HG03175 (cell line): ENCODE measurements around the gene ZNF267.
A peak's percentile ranks its signal among the peaks of the same experiment; 100 is the strongest.
"Not testable (repeated sequence)": the region's sequence is repeated elsewhere in the genome, so short reads cannot be mapped to it uniquely, and the experiment has no call there.

Source experiments
- ATAC-seq: cut with Tn5 transposase; IDR thresholded peaks from one replicate; pipeline ENCODE4 v1.9.1; 2021; ENCODE audit warnings: mild to moderate bottlenecking, moderate library complexity; ENCODE audit not compliant: unreplicated experiment

The ZNF267 gene

GRCh38 chr16:31877876-31878642 is 4.5 kb downstream of the ZNF267 start:
- ATAC-seq, result no peak

- ATAC-seq, result no peak
Measured at GRCh38 chr16:31879937-31880321, 6.3 kb downstream of the ZNF267 start.

GRCh38 chr16:31880322-31880979 is 6.8 kb downstream of the ZNF267 start:
- peak; percentile 46 for ATAC-seq

GRCh38 chr16:31886227-31886626 is 12.6 kb downstream of the ZNF267 start:
- no peak for ATAC-seq

- no peak for ATAC-seq
Measured at GRCh38 chr16:31888735-31889134, 15.1 kb downstream of the ZNF267 start.

GRCh38 chr16:31892111-31892510 is 18.5 kb downstream of the ZNF267 start:
- ATAC-seq, result not testable (repeated sequence)

GRCh38 chr16:31893824-31894223 is 20.2 kb downstream of the ZNF267 start:
- ATAC-seq, result no peak

GRCh38 chr16:31897283-31897682 is 23.7 kb downstream of the ZNF267 start:
- no peak for ATAC-seq

- no peak for ATAC-seq
Measured at GRCh38 chr16:31899505-31899904, 25.9 kb downstream of the ZNF267 start.

GRCh38 chr16:31904571-31904970 is 31.0 kb downstream of the ZNF267 start:
- ATAC-seq, result not testable (repeated sequence)

GRCh38 chr16:31913668-31914067 is 40.1 kb downstream of the ZNF267 start:
- ATAC-seq, result no peak

GRCh38 chr16:31916056-31916488 is 42.5 kb downstream of the ZNF267 start:
- no peak for ATAC-seq

- ATAC-seq, result no peak
Measured at GRCh38 chr16:31920373-31920772, 46.8 kb downstream of the ZNF267 start.

- ATAC-seq, result not testable (repeated sequence)
Measured at GRCh38 chr16:31951806-31952205, 78.2 kb downstream of the ZNF267 start.

GRCh38 chr16:31952206-31952605 is 78.6 kb downstream of the ZNF267 start:
- ATAC-seq, result not testable (repeated sequence)

GRCh38 chr16:31956221-31956620 is 82.6 kb downstream of the ZNF267 start:
- ATAC-seq, result not testable (repeated sequence)

GRCh38 chr16:31960186-31960910 is 86.7 kb downstream of the ZNF267 start:
- not testable (repeated sequence) for ATAC-seq
